Cerebellar cortex (tissue), 1 donor: Measurements from ENCODE around the gene ANKRD33B.
"Not testable (repeated sequence)": the region's sequence is repeated elsewhere in the genome, so short reads cannot be mapped to it uniquely, and the experiment has no call there.

Experiments used
- DNase-seq: peaks from one replicate; pipeline ENCODE4 v3.0.0-alpha.2; 2015; ENCODE audit warnings: low spot score

The ANKRD33B gene

DNA sequence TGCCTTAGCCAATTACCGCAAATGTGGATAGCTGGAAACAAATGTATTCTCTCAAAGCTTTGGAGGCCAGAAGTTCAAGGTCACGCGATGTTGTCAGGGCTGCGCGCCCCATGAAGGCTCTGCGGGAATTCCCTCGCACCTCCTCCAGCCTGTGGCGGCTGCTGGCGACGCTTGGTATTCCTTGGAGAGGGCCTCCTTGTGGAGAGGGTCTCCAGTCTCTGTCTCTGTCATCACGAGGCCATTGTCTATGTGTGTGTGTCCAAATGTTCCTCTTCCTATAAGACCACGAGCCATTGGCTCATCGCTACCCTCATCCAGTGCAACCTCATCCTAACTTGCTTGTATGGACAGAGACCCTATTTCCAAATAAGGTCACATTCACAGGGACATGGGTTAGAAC, 97.5 kb downstream of the ANKRD33B start:
- DNase-seq: no peak

DNA sequence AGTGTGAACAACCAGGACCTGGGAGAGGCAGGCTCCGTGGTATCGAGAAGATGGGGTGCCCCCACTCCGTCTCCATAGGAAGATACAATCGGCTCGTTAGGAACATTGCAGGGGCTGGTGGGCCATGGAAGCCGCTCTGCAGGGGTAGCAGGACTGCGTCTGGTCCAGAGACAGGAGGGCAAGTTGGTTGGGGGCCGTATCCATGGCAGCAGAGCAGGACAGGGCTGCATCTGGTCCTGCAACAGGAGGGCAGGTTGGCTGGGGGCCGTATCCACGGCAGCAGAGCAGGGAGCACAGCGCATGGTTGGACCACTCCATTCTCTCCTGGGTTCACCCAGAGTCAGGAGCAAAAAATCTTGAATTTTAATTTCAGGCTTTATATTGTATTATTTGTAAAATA, 98.2 kb downstream of the ANKRD33B start:
- no peak for DNase-seq

- no peak for DNase-seq
These were observed 99.0 kb downstream of the ANKRD33B start for GRCh38 chr5:10662661-10663488.

DNA sequence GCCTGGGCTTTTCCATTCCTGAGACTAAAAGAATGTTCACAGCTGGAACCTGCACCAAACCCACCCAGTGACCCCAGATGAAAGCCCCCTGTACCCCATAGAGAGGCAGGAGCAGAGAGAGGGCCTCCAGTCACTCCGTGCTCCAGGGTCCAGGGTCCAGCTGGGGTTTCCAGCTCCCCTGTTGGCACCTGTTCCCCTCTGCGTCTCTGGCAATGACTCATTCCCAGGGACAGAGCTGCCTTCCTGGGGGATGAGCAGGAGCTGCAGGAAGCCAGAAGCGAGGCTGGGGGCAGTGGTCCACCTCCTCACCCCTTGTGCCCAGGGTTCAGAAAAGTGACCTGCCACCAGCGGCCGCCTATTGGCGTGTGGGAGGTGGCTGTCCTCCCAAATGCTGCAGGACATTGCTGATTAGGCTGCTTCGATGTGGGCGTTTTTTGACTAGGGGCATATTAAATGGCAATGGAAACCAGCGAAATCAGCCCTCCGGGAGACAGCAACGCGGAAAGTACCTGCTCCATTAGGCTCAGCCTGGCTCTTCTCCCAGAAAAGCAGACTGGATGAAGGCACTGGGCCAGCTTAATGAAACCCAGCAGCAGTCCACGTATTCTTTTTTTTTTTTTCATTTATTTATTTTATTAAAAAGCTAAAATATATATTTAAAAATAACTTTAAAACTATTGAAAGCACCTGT, 99.8 kb downstream of the ANKRD33B start:
- peak; percentile 67 for DNase-seq

DNA sequence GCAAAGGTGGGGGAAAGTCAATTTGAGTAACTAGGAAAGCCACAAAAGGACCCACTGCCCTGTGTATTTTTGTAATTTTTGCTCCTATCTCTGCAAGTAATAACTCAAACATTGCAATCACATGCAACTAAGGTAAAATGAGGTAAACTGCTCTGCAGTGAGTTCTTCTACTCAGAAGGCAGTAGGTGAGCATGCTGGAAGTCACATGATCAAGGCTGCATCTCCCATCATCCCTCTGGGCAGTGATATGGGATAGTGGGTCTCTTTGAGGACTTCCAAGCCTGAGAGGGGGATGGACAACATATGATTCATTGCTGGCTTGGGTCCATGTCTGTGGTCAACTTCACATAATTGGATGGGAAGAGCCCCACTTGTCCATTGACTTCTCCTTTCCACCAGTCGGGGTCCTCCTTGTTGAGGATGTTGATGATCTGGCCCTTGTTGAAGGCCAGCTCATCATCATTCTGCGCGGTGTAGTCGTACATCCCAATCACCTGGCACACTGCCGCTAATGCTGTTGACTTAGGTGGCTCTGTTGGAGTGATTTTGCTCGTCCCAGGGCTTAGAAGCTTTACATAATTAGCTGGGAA, 100.4 kb downstream of the ANKRD33B start:
- not testable (repeated sequence) for DNase-seq

- DNase-seq: no peak
These were observed 101.9 kb downstream of the ANKRD33B start for GRCh38 chr5:10665799-10666198.

GRCh38 chr5:10666531-10667299, 102.8 kb downstream of the ANKRD33B start:
- DNase-seq: no peak

DNA sequence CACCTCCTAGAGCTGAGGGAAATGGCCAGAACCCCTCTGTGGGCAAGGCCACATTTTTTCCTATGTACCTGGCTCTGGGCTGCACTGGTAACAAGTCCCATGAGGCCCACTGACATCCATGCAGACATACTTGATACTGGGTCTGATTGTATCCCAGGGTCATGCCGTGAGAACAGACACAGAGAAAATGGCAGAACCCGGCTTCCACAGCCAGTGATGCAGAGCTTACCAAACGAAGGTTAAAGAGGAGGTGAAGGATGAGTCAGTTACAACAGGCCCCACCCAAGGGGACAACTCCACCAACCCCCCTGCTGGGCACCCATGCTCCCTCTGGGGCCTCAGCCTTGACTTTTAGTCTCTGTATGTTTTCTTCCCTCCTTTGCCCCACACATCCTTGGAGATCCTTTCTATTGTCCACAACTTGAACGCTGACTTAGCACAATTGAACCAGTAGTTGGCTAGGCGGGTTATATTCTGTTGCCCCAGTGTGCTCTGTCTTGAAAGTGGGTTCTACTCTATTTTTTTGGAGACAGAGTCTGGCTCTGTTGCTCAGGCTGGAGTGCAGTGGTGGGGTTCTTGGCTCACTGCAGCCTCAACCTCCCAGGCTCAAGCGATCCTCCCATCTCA, 103.7 kb downstream of the ANKRD33B start:
- no peak for DNase-seq

- no peak for DNase-seq
These were observed 104.8 kb downstream of the ANKRD33B start for GRCh38 chr5:10668697-10669096.

DNA sequence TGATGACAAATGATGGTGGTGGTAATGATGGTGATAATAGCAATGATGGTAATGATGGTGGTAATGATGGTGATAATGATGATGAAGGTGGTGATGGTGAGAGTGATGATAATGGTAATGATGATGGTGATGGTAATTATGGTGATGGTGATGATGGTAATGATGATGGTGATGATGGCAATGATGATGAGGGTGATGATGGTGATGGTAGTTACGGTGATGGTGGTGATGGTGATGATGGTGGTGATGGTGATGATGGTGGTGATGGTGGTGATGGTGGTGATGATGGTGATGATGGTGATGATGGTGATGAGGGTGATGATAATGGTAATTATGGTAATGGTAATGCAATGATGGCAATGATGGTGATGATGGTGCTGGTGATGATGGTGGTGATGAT, 106.1 kb downstream of the ANKRD33B start:
- no peak for DNase-seq

DNA sequence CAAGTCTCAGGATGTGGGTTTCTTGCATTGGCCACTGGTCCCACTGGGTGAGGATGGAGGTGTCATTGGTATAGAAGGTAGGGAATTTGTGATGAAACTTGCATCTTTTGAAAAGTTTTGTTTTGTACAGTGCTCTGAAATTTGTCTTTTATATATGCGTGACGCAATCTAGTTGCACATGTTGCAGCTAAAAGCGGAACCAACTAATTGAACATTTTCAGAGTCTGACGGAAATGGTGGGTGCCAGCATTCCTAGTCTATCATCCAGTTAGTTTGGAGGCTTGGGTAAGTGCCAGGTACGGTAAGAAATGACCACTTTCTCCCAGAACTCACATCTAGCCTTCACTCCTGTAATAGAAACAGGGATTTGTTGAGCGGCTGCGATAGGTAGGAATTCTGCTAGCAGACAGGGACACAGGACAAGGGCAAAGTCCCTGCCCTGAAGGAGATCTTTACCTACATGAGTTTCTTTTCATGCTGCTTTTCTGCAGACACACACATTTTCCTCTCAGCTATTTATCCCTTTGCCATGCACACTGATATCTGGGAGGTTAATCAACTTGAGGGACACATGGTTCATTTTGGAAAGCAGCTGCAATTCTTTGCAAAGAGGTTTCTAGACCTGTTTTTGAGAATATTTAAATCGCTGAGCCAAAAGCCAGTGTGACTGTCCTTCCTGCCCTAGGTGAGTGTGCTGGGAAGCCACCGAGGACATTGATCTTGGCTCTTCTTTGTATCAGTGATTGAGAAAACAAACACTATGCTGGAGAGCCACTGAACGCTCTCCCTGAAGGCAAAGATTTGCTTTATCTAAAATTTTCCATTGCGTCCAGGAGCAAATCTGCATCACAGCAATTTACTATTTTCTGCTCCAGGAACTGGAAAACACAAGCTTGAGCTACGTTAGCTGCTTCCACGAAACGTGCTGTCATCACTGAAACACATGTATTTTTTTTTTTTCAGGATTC, 107.5 kb downstream of the ANKRD33B start:
- no peak for DNase-seq

GRCh38 chr5:10672146-10673016, 108.5 kb downstream of the ANKRD33B start:
- no peak for DNase-seq

- DNase-seq: no peak
These were observed 109.1 kb downstream of the ANKRD33B start for GRCh38 chr5:10673017-10673389.

DNA sequence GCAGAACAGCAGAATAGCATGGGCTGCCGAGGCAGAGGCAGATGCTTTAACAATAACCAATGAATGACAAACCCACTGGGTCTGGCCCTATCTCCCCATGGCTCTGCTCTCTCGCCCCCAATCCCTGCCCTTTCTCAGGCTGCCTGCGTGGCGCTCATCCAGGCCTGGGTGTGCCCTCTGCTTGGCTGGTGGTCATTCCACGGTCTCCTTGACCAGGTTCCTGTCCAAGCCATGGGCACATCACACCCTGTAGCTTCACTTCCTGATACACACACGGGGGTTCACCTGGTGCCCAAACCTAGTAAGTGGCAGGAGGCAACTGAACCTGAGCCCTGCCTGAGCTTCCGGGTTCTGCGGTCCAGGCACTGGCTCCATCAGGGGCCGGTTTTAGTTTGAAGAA, 109.5 kb downstream of the ANKRD33B start:
- DNase-seq: no peak

DNA sequence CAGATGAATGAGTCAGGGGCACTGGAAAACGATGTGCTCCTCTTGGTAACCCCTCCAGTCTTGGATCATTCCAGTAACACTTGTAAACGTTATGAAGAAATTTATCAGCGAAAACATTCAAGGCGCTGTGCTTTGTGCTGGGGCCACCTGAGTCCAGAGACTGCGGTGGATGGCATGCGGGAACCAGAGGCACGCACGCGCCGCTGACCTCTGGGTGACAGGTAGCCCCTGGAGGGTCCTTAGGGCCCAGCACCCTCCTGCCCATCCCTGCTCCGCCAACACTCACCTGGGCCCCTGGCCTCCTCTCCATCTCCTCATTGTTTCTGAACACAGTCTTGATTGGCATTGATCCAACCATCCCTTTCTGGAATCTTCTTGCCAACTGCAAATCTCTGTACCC, 110.2 kb downstream of the ANKRD33B start:
- no peak for DNase-seq

- DNase-seq: no peak
These were observed 110.7 kb downstream of the ANKRD33B start for GRCh38 chr5:10674582-10674981.

GRCh38 chr5:10675177-10675700, 111.4 kb downstream of the ANKRD33B start:
- no peak for DNase-seq

DNA sequence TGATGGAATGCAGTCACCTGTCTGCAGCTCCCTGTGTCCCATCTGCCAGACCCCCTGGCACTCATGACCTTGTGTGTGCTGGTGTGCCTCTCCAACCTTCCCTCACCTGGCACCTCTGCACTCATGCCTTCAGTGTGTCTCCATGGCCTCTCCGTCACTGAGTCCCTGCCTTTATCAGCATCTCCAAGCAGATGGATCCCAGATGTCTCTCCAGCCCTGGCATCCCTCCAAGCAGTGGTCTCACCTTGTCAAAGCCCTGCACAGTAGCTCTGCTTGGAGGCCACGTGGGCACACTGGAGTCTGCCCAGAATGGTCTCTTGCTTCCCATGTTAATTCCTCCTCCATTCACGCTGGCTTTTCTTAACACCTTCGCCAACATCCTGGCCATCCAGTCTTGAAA, 112.4 kb downstream of the ANKRD33B start:
- no peak for DNase-seq

DNA sequence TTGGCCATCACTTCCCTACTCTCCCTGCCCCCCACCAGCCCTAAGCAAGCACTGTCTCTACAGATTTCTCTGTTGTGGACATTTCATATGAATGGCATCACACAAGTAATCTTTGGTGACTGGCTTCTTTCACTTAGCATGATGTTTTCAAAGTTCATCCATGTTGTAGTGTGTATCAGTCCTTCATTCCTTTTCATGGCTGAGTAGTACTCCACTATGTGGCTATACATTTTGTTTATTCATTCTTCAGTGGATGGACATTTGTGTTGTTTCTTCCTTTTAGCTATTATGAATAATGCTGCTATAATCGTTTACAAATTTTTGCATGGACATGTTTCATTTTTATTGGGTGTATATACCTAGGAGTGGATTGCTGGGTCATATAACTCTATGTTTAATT, 113.1 kb downstream of the ANKRD33B start:
- DNase-seq: no peak

GRCh38 chr5:10677533-10677932, 113.7 kb downstream of the ANKRD33B start:
- DNase-seq: no peak
